Daoy (cell line): ENCODE results near the gene GPRIN3. TPM values are rescaled to one million over a fixed set of nuclear protein-coding genes. Genes with fewer than 3 reads are reported as not detected.
"Not testable (repeated sequence)": the region's sequence is repeated elsewhere in the genome, so short reads cannot be mapped to it uniquely, and the experiment has no call there.

Source experiments
- DNase-seq: peaks from one replicate; pipeline ENCODE4 v3.0.0-alpha.2; 2015; ENCODE audit warnings: low read depth
- total RNA-seq: library from RNA; depleted of rRNA; stranded (reverse); fragments of >200 nt; shearing (Covaris generic); gene quantifications from 2 replicates; pipeline ENCODE4 v1.2.3, GENCODE V29; 2014; rRNA removed

GPRIN3 gene
- total RNA-seq, 1 experiment from 2014 or later, result not detected

DNA sequence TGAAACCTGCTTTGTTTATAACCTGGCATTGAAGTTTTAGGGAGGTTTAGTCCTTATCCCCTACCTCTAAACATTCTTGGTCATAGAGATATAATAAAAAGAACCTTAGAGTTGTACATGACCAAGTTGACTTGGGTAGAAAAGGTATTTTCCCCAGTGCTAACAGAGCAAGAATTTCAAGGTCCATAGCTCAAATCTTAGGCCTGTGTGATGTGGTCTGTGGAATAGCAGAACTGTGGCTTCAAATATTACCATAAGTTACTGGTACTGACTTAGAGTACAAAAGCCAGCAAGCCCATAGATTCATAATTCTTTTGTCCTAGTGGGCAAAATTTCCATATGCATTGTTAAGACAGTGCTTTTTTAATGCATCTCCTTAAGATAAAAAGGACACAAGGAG is 91.2 kb downstream of the GPRIN3 start:
- DNase-seq, result no peak

DNA sequence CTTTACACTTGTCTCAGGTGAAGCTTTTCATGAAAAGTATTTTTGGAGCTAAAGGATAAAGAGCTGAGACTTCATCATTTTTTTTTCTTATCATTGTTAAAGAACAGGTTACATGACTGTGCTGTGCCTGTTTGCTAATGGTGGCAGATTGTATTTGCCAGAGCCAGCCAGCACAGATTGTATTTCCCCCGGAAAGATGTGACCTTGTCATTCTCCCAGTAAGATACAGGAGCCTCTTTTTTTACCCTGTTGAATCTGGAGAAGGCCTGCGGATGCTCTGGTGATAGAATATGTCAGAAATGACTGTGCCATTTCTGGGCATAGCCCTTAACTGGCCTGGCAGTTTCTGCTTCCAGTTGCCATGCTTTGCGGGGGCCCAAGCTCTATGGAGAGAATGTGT is 91.9 kb downstream of the GPRIN3 start:
- DNase-seq, result no peak

DNA sequence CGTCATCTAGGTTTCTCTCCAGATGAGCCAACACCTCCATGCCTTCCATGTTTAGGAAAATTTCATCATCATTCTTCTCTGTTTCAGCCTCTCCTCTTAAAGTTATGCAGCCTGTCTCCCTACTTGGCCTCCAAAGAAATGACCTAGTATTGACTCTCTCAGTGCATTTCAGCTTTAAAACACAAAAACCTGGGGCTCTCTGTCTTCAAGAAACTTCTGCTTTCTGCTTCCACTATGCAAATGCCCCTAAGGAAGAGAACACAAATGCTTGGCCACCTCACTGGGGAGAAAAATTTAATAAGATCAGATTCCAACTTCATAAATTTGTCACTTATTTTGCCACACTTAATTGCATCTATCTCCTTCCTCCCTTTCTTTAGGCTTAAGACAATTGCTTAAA is 93.3 kb downstream of the GPRIN3 start:
- DNase-seq, result no peak

DNA sequence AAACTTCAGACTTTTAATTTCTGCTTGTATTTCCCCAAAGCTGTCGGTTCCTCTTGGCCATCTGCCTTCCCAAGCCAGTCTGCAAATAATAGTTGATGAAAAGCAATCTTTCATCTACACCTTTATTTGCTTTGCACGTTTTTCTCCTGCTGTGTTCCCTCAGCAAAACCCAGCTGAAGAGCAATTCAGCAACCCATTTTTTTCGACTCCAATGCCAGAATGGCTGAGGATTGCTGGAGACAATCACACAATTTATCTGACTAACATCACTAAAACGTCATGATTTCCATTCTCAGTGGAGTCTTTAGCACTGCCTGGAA is 94.3 kb downstream of the GPRIN3 start:
- no peak for DNase-seq

DNA sequence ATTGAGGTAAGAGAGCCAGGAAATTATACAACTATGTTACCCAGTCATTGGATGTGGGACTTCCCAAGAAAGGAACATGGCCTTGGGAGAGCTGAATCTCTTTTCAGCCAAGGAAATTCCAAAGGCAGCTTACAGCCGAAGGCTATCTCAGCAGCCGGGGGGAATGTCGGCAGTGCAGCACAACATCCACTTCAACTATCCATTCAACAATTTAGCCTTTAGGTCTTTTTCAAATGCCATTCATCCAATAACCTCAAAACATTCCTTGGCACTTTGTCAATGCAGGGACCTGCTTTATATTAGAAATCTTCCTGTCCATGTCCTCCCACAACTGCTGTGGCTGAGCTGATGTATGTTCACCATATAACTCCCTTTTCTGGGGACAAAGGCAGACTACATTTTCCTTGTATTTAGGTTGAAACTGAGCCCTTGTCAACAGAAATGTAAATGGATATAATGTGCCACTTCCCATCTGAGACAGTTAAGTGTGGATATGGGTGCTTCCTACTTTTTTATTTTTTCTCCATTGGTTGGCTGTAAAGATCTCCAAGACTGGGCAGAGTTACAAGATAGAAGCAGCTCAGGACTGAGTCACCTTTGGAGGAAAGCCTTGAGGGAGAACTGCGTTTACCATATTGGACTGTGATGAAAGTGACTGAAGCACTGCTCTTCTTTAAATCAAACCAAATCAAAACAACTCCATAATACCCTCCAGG is 94.8 kb downstream of the GPRIN3 start:
- DNase-seq, result peak; percentile 2

DNA sequence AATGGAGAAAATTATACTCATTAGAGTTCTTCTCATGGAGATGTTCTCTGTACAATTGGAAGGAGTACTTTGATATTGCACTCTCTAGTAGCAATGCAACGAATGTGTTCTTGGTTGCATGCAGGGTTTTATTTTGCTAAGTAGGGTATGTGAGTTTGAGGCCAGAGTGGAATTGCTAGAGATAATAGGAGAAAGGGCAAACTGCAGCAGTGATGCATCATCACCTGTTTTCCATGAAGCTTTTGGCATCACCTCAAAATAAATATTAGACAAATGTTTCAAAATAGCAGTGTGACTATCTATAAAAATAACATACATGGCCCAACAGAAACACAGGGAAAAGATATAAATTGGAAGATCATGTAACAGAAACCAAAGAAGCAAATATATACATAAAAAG is 103.0 kb downstream of the GPRIN3 start:
- DNase-seq, result no peak

DNA sequence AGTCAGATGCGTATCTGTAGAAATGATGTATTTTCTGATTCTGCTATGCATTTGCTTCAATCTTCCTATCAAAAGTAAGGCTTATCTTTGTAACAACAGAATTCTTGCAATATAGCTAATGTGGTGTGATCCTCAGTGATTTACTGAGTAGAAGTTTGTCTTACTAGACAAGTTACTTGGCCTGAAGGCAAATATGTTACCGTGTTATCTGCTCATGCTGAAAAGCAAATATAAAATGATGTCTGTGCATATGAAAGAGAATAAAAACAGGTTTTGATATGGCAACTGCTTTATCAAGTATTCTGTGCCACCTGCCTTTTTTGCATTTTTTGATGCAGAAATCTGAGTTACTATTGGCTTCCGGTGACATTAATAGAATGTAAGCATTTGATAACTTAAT is 103.7 kb downstream of the GPRIN3 start:
- DNase-seq, result no peak

DNA sequence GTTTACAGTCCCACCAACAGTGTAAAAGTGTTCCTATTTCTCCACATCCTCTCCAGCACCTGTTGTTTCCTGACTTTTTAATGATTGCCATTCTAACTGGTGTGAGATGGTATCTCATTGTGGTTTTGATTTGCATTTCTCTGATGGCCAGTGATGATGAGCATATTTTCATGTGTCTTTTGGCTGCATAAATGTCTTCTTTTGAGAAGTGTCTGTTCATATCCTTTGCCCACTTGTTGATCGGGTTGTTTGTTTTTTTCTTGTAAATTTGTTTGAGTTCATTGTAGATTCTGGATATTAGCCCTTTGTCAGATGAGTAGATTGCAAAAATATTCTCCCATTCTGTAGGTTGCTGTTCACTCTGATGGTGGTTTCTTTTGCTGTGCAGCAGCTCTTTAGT is 108.2 kb downstream of the GPRIN3 start:
- DNase-seq, result not testable (repeated sequence)

DNA sequence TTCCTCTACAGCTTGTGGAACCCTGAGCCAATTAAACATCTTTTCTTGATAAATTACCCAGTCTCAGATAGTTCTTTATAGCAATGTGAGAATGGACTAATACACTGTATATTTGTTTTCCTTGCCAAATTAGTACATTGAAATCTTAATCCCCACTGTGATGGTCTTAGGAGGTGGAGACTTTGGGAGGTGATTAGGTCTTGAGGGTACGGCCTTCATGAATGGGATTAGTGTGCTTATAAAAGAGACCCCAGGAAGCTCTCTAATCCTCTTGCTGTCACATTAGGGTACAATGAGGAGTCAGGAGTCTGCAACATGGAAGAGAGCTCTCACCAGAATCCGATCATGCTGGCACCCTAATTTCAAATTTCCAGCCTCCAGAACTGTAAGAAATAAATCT is 109.7 kb downstream of the GPRIN3 start:
- DNase-seq, result no peak

DNA sequence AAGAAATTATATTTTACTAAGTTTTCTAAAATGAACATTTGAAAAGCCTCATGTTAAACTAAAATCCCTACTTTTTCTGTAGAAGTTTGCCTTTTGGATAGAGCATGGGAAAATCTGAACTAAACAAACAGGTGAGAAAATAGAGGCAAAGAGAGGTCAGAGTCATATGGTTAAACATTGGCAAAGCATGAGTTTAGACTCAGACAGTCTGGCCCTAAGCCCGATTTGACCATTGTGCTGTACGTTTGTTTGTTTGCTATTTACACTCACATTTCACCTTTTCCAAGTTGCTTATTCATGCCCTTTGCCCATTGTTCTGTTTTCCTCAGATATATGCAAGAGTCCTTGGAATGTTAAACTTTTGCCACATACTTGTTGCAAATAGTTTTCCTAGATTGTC is 110.9 kb downstream of the GPRIN3 start:
- DNase-seq, result no peak

DNA sequence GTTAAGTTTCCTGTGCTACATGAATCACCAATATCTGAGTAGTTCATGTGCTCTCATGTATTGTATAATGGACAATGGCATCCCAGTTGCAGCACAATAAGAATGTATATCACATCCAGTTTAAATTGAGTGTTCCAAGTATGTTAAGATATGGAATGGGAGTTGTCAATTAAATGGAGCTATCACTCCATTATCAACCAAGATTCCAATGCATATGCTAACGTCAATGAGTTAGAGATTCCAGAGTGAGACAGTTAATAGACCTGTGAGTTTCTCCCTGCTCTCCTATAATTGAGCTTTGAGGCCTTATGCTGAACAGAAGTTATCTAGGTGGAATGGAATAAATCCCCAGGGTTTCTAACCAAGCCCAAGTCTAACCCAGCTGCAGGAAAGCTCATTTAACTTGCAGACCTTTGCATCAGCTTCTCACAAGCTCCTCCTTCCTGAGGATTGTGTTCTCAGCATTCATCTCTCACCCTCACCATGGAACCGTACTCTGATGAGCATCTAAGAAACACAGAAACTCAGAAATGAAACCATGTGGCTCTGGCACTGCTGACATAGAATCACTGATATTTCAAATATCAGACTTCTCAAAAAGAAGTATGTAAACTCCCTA is 111.4 kb downstream of the GPRIN3 start:
- DNase-seq, result no peak

DNA sequence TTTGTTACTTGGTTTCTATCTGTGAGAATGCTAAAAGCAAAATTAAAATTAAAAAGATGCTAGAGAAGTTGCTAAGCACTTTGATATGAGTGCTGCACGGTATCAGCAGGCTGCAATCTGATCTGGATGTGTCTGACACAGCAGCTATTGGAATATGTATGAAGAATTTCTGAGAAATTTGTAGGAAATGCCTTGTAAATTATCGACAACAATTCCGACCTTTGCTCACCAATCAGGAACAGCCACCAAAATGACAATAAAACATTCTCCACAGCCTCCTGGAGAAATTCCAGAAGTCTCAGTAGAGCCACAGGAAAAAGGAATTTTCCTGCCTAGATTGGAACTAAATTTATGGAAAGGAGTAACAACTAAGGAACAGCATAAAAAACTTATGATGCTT is 113.8 kb downstream of the GPRIN3 start:
- DNase-seq, result no peak

Other genes starting within 250 kb of the GPRIN3 start
- 3.2 and 5.0 TPM in 2 replicates for gene TIGD2, start 196.3 kb downstream of the GPRIN3 start, total RNA-seq